Caco-2 (cell line): ENCODE results near the gene ERLEC1. TPM values are rescaled to one million over a fixed set of nuclear protein-coding genes. Genes with fewer than 3 reads are reported as not detected.

ENCODE experiments used
- BruUV-seq: library from RNA; stranded (reverse); fragments of 400-500 nt; replicated peaks from 2 replicates; lab custom pipeline; 2021; lab: Mats Ljungman, UMichigan
- CTCF ChIA-PET: fragments of 300-600 bp; sonication (Branson Sonifier 250); formaldehyde crosslinking; loops from one replicate; lab custom pipeline; 2022; ENCODE audit warnings: antibody characterized with exemption; lab: Charles Lee
- POLR2A ChIA-PET: fragments of 300-600 bp; sonication (Branson Sonifier 250); formaldehyde crosslinking; loops from one replicate; lab custom pipeline; 2022; ENCODE audit warnings: antibody characterized with exemption; lab: Charles Lee
- DNase-seq, 2 experiments: peaks; one replicate each; pipeline versions ENCODE4 v3.0.0 to v3.0.0-alpha.2; 2020 to 2022
- H3K27me3 ChIP-seq: replicated peaks from 2 replicates; pipeline ENCODE4 v1.6.0; 2011; ENCODE audit warnings: low read length; ENCODE audit not compliant: control insufficient read depth, insufficient read depth
- H3K36me3 ChIP-seq: 2 replicates; pipeline ENCODE4 v1.5.1; 2011; ENCODE audit warnings: low read length; ENCODE audit not compliant: control insufficient read depth, insufficient read depth
- H3K4me1 ChIP-seq: fragments of 250-450 bp; sonication (Bioruptor Pico); 2 replicates; pipeline ENCODE4 v1.5.1; 2020; ENCODE audit warnings: mild to moderate bottlenecking
- H3K4me3 ChIP-seq: 2 replicates; pipeline ENCODE4 v1.5.1; 2011; ENCODE audit warnings: low read depth, mild to moderate bottlenecking, control low read depth, low read length
- H3K9me3 ChIP-seq: fragments of 250-450 bp; sonication (Bioruptor Pico); 2 replicates; pipeline ENCODE4 v1.5.1; 2020; ENCODE audit warnings: mild to moderate bottlenecking, moderate library complexity
- H3K27ac Mint-ChIP-seq: one replicate; pipeline ENCODE4 v1.8.0; 2022; ENCODE audit warnings: mixed read lengths; ENCODE audit not compliant: unreplicated experiment
- H3K27me3 Mint-ChIP-seq: one replicate; pipeline ENCODE4 v1.8.0; 2022; ENCODE audit warnings: mixed read lengths; ENCODE audit not compliant: insufficient read depth, unreplicated experiment
- H3K36me3 Mint-ChIP-seq: one replicate; pipeline ENCODE4 v1.8.0; 2022; ENCODE audit warnings: mild to moderate bottlenecking, mixed read lengths; ENCODE audit not compliant: insufficient read depth, unreplicated experiment
- H3K4me1 Mint-ChIP-seq: one replicate; pipeline ENCODE4 v1.8.0; 2022; ENCODE audit warnings: low read depth, mixed read lengths; ENCODE audit not compliant: unreplicated experiment
- H3K4me3 Mint-ChIP-seq: one replicate; pipeline ENCODE4 v1.8.0; 2022; ENCODE audit warnings: mild to moderate bottlenecking, moderate library complexity, mixed read lengths; ENCODE audit not compliant: unreplicated experiment
- H3K9me3 Mint-ChIP-seq: one replicate; pipeline ENCODE4 v1.8.0; 2022; ENCODE audit warnings: mixed read lengths; ENCODE audit not compliant: unreplicated experiment
- intact Hi-C: fragments of 100-400 bp; cut with micrococcal nuclease; formaldehyde crosslinking; loops from one replicate; pipeline ENCODE4 v1.10.0; 2022; ENCODE audit not compliant: unreplicated experiment
- total RNA-seq: library from RNA; stranded (reverse); gene quantifications from 2 replicates; pipeline ENCODE4 v1.2.3, GENCODE V29; 2022
- TF ChIP-seq, protein P1 (sequence below), 2 experiments: fragments of 200-600 bp in 1 of 2; IDR thresholded peaks; 1 replicate in 1 of 2; 2 replicates in 1 of 2; pipeline versions ENCODE4 v1.5.1 to v1.8.0; 2011 to 2022; ENCODE audit warnings: antibody characterized with exemption in 1 of 2, control low read depth in 1 of 2, inconsistent platforms in 1 of 2, low read depth in 1 of 2, low read length in 1 of 2, mild to moderate bottlenecking in 1 of 2, moderate library complexity in 1 of 2; ENCODE audit not compliant: insufficient read depth in 1 of 2, severe bottlenecking in 1 of 2, unreplicated experiment in 1 of 2

The ERLEC1 gene
- total RNA-seq, 1 experiment from 2014 or later, result 40.4 TPM

DNA sequence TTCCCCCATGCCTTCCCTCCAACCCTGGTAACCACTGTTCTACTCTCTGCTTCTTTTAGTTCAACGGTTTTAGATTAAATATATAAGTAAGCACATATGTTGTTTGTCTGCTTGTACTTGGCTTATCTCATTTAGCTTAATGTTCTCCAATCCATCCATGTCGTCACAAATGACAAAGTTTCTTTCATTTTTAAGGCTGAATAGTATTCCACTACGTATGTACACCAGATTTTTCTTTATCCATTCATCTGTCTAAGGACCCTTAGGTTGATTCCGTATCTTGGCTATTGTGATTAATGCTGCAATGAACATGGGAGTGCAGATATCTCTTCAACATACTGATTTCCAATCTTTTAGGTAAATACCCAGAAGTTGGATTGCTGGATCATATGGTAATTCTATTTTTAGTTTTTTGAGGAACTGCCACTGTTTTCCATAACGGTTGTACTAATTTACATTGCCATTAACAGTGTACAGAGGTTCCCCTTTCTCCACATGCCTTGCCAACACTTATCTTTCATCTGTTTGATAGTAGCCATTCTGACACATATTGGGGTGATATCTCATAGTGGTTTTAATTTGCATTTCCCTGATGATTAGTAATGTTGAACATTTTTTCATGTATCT is 8.2 kb upstream of the ERLEC1 start:
- Mint-ChIP-seq H3K36me3 (peaks cover 10% of the 10 kb centered on the region), H3K27ac (no peak overlapping the region), H3K4me3 (no peak overlapping the region), H3K9me3 (no peaks in the 10 kb centered on the region), H3K27me3 (no peaks in the 10 kb centered on the region), H3K4me1 (no peaks in the 10 kb centered on the region)
- TF ChIP-seq, protein P1, sequence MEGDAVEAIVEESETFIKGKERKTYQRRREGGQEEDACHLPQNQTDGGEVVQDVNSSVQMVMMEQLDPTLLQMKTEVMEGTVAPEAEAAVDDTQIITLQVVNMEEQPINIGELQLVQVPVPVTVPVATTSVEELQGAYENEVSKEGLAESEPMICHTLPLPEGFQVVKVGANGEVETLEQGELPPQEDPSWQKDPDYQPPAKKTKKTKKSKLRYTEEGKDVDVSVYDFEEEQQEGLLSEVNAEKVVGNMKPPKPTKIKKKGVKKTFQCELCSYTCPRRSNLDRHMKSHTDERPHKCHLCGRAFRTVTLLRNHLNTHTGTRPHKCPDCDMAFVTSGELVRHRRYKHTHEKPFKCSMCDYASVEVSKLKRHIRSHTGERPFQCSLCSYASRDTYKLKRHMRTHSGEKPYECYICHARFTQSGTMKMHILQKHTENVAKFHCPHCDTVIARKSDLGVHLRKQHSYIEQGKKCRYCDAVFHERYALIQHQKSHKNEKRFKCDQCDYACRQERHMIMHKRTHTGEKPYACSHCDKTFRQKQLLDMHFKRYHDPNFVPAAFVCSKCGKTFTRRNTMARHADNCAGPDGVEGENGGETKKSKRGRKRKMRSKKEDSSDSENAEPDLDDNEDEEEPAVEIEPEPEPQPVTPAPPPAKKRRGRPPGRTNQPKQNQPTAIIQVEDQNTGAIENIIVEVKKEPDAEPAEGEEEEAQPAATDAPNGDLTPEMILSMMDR (IDR thresholded peaks at IDR 0.05; ENCODE audit: insufficient read depth in 1 of 2, low read depth in 1 of 2, low read length in 1 of 2, severe bottlenecking in 1 of 2, unreplicated experiment in 1 of 2), result no peak
- POLR2A ChIA-PET, result no interaction called here
- no peak for DNase-seq
- Histone ChIP-seq H3K4me1 (no peaks in the 10 kb centered on the region), H3K4me3 (no peak overlapping the region), H3K9me3 (no peaks in the 10 kb centered on the region), H3K36me3 (no peaks in the 10 kb centered on the region; the same call in 1 of the 2 replicates), H3K27me3 (no peaks in the 10 kb centered on the region)
- no TSS peak for BruUV-seq
- intact Hi-C loops, result no loop called here
- CTCF ChIA-PET, result no interaction called here

DNA sequence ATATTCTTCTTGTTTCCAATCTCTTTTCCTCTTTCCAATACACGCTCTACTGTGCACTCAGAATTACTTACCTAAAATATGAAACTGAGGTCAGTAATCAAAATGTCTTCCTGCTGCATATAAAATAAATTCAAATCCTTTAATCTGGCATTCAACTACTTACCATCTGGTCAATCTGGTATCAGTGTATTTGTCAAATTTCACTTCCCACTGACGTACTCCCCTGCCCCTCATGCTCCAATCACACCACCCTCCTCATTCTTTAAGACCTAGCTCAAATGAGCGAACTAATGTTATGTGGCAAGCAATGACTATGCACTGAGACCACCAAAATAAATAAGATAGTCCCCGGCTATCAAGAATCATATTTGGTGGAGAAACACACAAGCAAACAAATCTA is 6.8 kb upstream of the ERLEC1 start:
- H3K9me3 ChIP-seq, result no peaks in the 10 kb centered on the region
- TF ChIP-seq, protein P1 (IDR thresholded peaks at IDR 0.05; ENCODE audit: insufficient read depth in 1 of 2, low read depth in 1 of 2, low read length in 1 of 2, severe bottlenecking in 1 of 2, unreplicated experiment in 1 of 2), result no peak
- no peak overlapping the region for H3K4me3 ChIP-seq
- Mint-ChIP-seq H3K27ac (no peak overlapping the region), H3K9me3 (no peaks in the 10 kb centered on the region), H3K4me1 (peaks cover 6% of the 10 kb centered on the region), H3K4me3 (no peak overlapping the region), H3K36me3 (peaks cover 4% of the 10 kb centered on the region), H3K27me3 (no peaks in the 10 kb centered on the region)
- intact Hi-C loops, result no loop called here
- DNase-seq, result no peak
- no peaks in the 10 kb centered on the region for H3K4me1 ChIP-seq
- no TSS peak for BruUV-seq
- CTCF ChIA-PET, result no interaction called here
- H3K36me3 ChIP-seq, result no peaks in the 10 kb centered on the region; the same call in 1 of the 2 replicates
- POLR2A ChIA-PET, result no interaction called here
- H3K27me3 ChIP-seq, result no peaks in the 10 kb centered on the region

DNA sequence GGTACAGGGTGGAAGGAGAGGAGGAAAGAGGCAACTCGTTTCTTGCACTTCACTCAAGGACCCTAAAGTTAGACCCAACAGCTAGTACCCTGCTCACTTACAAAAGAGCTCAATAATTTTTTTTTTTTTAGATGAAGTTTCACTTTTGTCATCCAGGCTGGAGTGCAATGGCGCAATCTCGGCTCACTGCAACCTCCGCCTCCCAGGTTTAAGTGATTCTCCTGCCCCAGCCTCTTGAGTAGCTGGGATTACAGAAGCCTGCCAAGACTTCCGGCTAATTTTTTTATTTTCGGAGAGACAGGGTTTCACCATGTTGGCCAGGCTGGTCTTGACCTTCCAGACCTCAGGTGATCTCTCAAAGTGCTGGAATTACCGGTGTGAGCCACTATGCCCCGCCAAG is 4.2 kb upstream of the ERLEC1 start:
- Mint-ChIP-seq H3K36me3 (peaks cover 4% of the 10 kb centered on the region), H3K4me1 (peaks cover 7% of the 10 kb centered on the region), H3K4me3 (no peak overlapping the region), H3K27me3 (no peaks in the 10 kb centered on the region), H3K9me3 (no peaks in the 10 kb centered on the region), H3K27ac (no peak overlapping the region)
- TF ChIP-seq, protein P1 (IDR thresholded peaks at IDR 0.05; ENCODE audit: insufficient read depth in 1 of 2, low read depth in 1 of 2, low read length in 1 of 2, severe bottlenecking in 1 of 2, unreplicated experiment in 1 of 2), result no peak
- H3K9me3 ChIP-seq, result no peaks in the 10 kb centered on the region
- no peak for DNase-seq
- intact Hi-C loops, result no loop called here
- H3K27me3 ChIP-seq, result no peaks in the 10 kb centered on the region
- H3K36me3 ChIP-seq, result no peaks in the 10 kb centered on the region; the same call in 1 of the 2 replicates
- CTCF ChIA-PET, result no interaction called here
- POLR2A ChIA-PET, result no interaction called here
- no peak overlapping the region for H3K4me3 ChIP-seq
- H3K4me1 ChIP-seq, result no peaks in the 10 kb centered on the region
- no TSS peak for BruUV-seq
